Measurements from ENCODE around the gene DNAJC18. TPM values are rescaled to one million over a fixed set of nuclear protein-coding genes. Genes with fewer than 3 reads are reported as not detected.

DNAJC18 gene
- total and polyA plus RNA-seq, 2 of the 8 experiments (the other 6 are each of a cell fraction or from before 2014, with no cell fraction given) = 7.8 to 29.2 TPM

DNA sequence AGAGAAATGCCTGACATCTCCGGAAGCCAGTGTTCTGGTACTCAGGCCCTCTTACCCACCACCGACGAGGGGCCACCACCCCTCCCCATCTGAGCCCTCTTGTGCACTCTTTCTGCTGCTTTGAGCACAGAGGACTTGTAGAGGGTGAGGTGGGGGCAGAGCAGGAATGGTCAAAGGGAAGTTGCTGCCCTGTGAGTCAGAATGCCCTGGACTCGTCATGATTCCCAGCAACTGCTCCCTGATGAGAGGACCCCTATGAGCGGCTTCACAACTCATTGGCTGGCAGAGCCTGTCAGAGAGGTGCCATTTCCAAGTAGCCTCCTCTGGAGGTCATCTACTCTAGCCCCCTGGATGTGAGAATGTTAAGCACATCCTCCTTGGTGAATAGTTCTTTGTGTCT is 22.4 kb upstream of the DNAJC18 start:
- H4K20me1 ChIP-seq (replicated peaks in 1 of 2; ENCODE audit: control insufficient read depth in 1 of 2, insufficient read depth in 2 of 2, low read length in 2 of 2) = no peaks in the 10 kb centered on the region
- H2AFZ ChIP-seq (ENCODE audit: low read length) = no peak overlapping the region
- peak overlapping the region; percentile 45 for H4K91ac ChIP-seq (replicated peaks; ENCODE audit: insufficient read length, low read length)
- H2BK5ac ChIP-seq (ENCODE audit: low read depth, low read length) = peak overlapping the region; percentile 22; the same call in 1 of the 2 replicates
- CTCF ChIA-PET (ENCODE audit: partially characterized antibody) = interaction anchor here (0.9 to 1.7 kb wide), 6 partner anchors 9 to 52 kb away, joined by 3 to 13 read pairs (median 4); partner anchors contain the start of genes SMIM33 and STING1
- no peak overlapping the region for H3K9ac ChIP-seq (replicated peaks in 1 of 4; ENCODE audit: extremely low read depth in 1 of 4, low read depth in 3 of 4, low read length in 3 of 4)
- no peak overlapping the region for H2AK5ac ChIP-seq (ENCODE audit: low read depth, low read length)
- H4K8ac ChIP-seq (ENCODE audit: extremely low read depth, insufficient read depth, low read length) = no peak overlapping the region
- H3K36me3 ChIP-seq (ENCODE audit: control insufficient read depth in 2 of 4, insufficient read depth in 4 of 4, low read length in 3 of 4) = no peaks in the 10 kb centered on the region
- POLR2A ChIA-PET (ENCODE audit: partially characterized antibody) = interaction anchor here (1.2 to 1.9 kb wide), 3 partner anchors 18 to 22 kb away, joined by 4 to 6 read pairs (median 4); partner anchors contain the start of genes DNAJC18 and STING1
- H4K5ac ChIP-seq (ENCODE audit: insufficient read length, low read depth, low read length) = no peak overlapping the region
- no peak overlapping the region for H3K4me3 ChIP-seq (ENCODE audit: extremely low read depth in 1 of 4, insufficient read depth in 2 of 4, low read depth in 3 of 4, low read length in 4 of 4)
- no peaks in the 10 kb centered on the region for H3K9me3 ChIP-seq (ENCODE audit: insufficient read depth in 2 of 2, low read depth in 1 of 2, low read length in 1 of 2)
- H3K4ac ChIP-seq (replicated peaks; ENCODE audit: insufficient read length, low read depth, low read length) = no peak overlapping the region
- H2BK20ac ChIP-seq (ENCODE audit: low read length) = no peak overlapping the region; the same call in 1 of the 2 replicates
- no peak overlapping the region for H3K14ac ChIP-seq (ENCODE audit: insufficient read length)
- FAIRE-seq (no peak), DNase-seq (ENCODE audit: low read depth in 1 of 2, low spot score in 2 of 2) (no peak)
- H3K79me1 ChIP-seq (ENCODE audit: low read depth, low read length) = no peaks in the 10 kb centered on the region
- no peaks in the 10 kb centered on the region for H3K23me2 ChIP-seq (ENCODE audit: low read depth, low read length)
- H3K56ac ChIP-seq (replicated peaks; ENCODE audit: insufficient read length, low read depth, low read length) = no peak overlapping the region
- H2BK120ac ChIP-seq (replicated peaks; ENCODE audit: low read depth, low read length) = no peak overlapping the region
- H3K79me2 ChIP-seq (ENCODE audit: control insufficient read depth in 1 of 2, insufficient read depth in 2 of 2, low read length in 2 of 2) = no peaks in the 10 kb centered on the region
- WGBS, 2 experiments (ENCODE audit: extremely low coverage in 1 of 2, insufficient coverage in 1 of 2, insufficient read length in 1 of 2, insufficient replicate concordance in 2 of 2, low coverage in 1 of 2, low lambda C conversion rate in 2 of 2, missing lambda C conversion rate in 1 of 2) = 82% methylated on average over 5 of the region's 5 CpGs; no CpG with 5 or more reads in 1 of the 2 experiments
- TF ChIP-seq POLR2AphosphoS5 (IDR thresholded peaks at IDR 0.05; ENCODE audit: low read depth, low read length) (no peak), SRF (IDR thresholded peaks at IDR 0.05; ENCODE audit: low read depth, low read length) (no peak), BCL11A (IDR thresholded peaks at IDR 0.05; ENCODE audit: low read depth in 2 of 2, low read length in 2 of 2) (no peak), E2F6 (IDR thresholded peaks at IDR 0.05) (no peak), EP300 (IDR thresholded peaks at IDR 0.05; ENCODE audit: borderline replicate concordance in 1 of 2, low read depth in 2 of 2, low read length in 2 of 2) (no peak), KDM5A (IDR thresholded peaks at IDR 0.05; ENCODE audit: low read length) (no peak)
- TF ChIP-seq, protein P1, sequence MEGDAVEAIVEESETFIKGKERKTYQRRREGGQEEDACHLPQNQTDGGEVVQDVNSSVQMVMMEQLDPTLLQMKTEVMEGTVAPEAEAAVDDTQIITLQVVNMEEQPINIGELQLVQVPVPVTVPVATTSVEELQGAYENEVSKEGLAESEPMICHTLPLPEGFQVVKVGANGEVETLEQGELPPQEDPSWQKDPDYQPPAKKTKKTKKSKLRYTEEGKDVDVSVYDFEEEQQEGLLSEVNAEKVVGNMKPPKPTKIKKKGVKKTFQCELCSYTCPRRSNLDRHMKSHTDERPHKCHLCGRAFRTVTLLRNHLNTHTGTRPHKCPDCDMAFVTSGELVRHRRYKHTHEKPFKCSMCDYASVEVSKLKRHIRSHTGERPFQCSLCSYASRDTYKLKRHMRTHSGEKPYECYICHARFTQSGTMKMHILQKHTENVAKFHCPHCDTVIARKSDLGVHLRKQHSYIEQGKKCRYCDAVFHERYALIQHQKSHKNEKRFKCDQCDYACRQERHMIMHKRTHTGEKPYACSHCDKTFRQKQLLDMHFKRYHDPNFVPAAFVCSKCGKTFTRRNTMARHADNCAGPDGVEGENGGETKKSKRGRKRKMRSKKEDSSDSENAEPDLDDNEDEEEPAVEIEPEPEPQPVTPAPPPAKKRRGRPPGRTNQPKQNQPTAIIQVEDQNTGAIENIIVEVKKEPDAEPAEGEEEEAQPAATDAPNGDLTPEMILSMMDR (IDR thresholded peaks at IDR 0.05; ENCODE audit: control extremely low read depth in 1 of 3, insufficient read depth in 1 of 3, low read depth in 1 of 3, low read length in 3 of 3) = peak in 1 of 3 experiments; percentile 5; a peak in 1 of 4 replicates
- peak overlapping the region; percentile 29; the same call in 1 of the 2 replicates for H3K18ac ChIP-seq (ENCODE audit: extremely low read depth, low read length)
- H3K4me2 ChIP-seq (ENCODE audit: insufficient read depth in 1 of 2, low read depth in 2 of 2, low read length in 2 of 2) = no peak overlapping the region
- no peaks in the 10 kb centered on the region for H3K27me3 ChIP-seq (replicated peaks in 1 of 4; ENCODE audit: control insufficient read depth in 3 of 4, extremely low read depth in 1 of 4, insufficient read depth in 3 of 4, low read length in 3 of 4)
- no peak overlapping the region for H3K27ac ChIP-seq (ENCODE audit: low read depth, low read length)
- no peak overlapping the region for H3K23ac ChIP-seq (ENCODE audit: insufficient read length)
- H2BK15ac ChIP-seq (ENCODE audit: low read length) = no peak overlapping the region; the same call in 1 of the 2 replicates
- peaks cover 5 to 15% (median 12%) of the 10 kb centered on the region in 4 experiments; a peak in 6 of 7 replicates for H3K4me1 ChIP-seq (replicated peaks in 1 of 4; ENCODE audit: control insufficient read depth in 3 of 4, insufficient read depth in 4 of 4, low read length in 3 of 4)
- peak overlapping the region; percentile 75; the same call in 1 of the 2 replicates for H2BK12ac ChIP-seq (ENCODE audit: low read depth, low read length)
